ENCODE results near the gene TUBB2B. TPM values are rescaled to one million over a fixed set of nuclear protein-coding genes. Genes with fewer than 3 reads are reported as not detected.

Gene TUBB2B
- total RNA-seq, 6 donors from 2014 or later: 0.67 to 4.1 (median 1.7) TPM; not detected in 1

DNA sequence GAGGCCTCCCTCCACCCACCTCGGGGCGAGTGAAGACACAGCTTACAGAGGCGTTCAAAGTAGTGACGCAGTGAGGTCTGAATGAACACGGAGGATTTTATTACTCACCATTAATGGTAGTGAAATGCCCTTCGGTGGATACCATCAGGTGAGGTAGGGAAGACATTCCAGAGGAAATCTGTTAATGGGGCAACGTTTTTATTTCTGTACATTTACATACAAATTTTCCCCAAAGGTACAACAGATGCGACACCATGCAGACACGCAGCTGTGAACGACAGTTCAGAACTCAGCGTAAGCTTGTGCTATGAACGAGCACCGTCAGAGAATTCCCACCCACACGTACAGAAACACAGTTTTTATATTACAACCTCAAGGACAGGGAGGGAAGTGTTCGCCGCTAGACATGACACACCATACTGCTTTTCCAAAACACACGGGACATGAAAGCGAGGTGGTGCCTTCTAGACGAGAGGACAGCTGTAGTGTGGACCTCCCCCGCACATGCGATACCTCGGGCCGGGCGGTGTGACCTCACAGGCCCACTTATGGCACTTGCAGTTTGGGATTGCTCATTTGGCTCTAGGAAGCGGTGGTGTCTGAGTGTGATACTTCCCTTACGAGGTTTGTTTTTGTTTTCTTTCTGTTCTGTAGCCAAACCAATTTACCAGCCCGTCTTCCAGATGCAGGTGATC, 42.0 kb upstream of the TUBB2B start:
- TF ChIP-seq POLR2A (IDR thresholded peaks at IDR 0.05) (no peak), CTCF (IDR thresholded peaks at IDR 0.05) (no peak), POLR2AphosphoS5 (IDR thresholded peaks at IDR 0.05) (no peak), EP300 (IDR thresholded peaks at IDR 0.05) (no peak)

DNA sequence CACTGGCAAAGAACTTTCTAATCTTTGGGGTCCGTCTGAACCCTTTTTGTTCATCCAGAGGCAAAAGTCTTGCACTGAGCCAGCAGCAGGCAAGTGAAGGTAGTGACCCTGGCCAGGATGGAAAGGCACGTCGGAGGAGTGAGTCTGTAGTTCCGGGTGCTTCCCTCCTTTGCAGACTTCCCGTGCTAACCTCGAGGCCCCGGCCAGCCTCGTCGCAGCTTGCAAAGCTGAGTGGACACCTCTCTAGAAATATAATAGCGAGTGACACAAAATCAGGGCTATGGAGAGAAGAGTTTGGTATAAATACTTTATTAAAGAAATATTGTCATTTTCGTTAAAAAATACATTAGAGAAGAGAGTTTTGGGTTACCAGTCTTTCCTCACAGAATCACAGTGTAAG, 41.2 kb upstream of the TUBB2B start:
- DNase-seq (no peak), ATAC-seq (ENCODE audit: low FRiP score in 2 of 2) (no peak)
- Histone ChIP-seq H3K27ac (no peak overlapping the region), H3K4me1 (peaks cover 0 to 17% (median 7%) of the 10 kb centered on the region in 4 donors), H3K36me3 (peaks cover 0 to 73% (median 37%) of the 10 kb centered on the region in 4 donors), H3K4me3 (no peak overlapping the region), H3K9me3 (no peaks in the 10 kb centered on the region), H3K27me3 (no peaks in the 10 kb centered on the region)
- WGBS, 2 donors: 88 to 91% methylated on average over 11 of the region's 11 CpGs
- TF ChIP-seq CTCF (IDR thresholded peaks at IDR 0.05) (no peak), EP300 (IDR thresholded peaks at IDR 0.05) (no peak), POLR2A (IDR thresholded peaks at IDR 0.05) (no peak), POLR2AphosphoS5 (IDR thresholded peaks at IDR 0.05) (no peak)

More for the DNA sequence above, 42.0 kb upstream of the TUBB2B start:
- peaks cover 0 to 17% (median 3%) of the 10 kb centered on the region in 4 donors for H3K4me1 ChIP-seq
- DNase-seq: no peak
- no peaks in the 10 kb centered on the region for H3K27me3 ChIP-seq
- H3K27ac ChIP-seq: no peak overlapping the region
- no peaks in the 10 kb centered on the region for H3K9me3 ChIP-seq
- H3K36me3 ChIP-seq: peaks cover 0 to 70% (median 33%) of the 10 kb centered on the region in 4 donors
- ATAC-seq (ENCODE audit: low FRiP score in 2 of 2): no peak
- WGBS, 2 donors: 85 to 90% methylated on average over 27 of the region's 27 CpGs
- H3K4me3 ChIP-seq: no peak overlapping the region

GRCh38 chr6:3267162-3267561, 39.7 kb upstream of the TUBB2B start:
- no peaks in the 10 kb centered on the region for H3K27me3 ChIP-seq
- DNase-seq: peak in 1 of 2 donors; percentile 53
- no peak for TF ChIP-seq CTCF (IDR thresholded peaks at IDR 0.05)
- no peak overlapping the region for H3K27ac ChIP-seq
- peak in 1 of 2 donors; percentile 42 for ATAC-seq (ENCODE audit: low FRiP score in 2 of 2)
- peaks cover 0 to 68% (median 32%) of the 10 kb centered on the region in 4 donors for H3K36me3 ChIP-seq
- no peak overlapping the region for H3K4me3 ChIP-seq
- 71 to 72% methylated on average over 4 to 5 of the region's 5 CpGs for WGBS, 2 donors
- H3K4me1 ChIP-seq: peaks cover 0 to 17% (median 8%) of the 10 kb centered on the region in 4 donors
- H3K9me3 ChIP-seq: no peaks in the 10 kb centered on the region

DNA sequence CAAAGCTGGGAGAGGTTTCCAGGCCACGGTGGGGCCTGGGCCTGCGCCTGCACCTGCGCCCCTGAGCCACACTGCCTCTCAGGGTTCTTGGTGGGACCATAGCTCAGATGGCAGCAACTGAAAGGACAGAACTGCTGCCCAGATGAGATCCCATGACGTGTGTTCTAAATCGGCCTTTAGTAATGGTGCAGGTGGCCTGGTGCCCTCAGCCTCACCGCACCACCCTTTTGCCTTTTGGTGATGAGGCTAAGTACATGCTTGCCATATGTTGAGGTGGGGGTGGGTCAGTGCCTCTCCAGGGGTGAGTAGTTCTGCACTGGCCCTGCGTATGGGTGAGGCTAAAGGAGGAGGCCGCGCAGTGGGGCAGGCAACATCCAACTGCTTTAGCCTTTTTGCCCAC, 38.7 kb upstream of the TUBB2B start:
- H3K27me3 ChIP-seq: no peaks in the 10 kb centered on the region
- H3K9me3 ChIP-seq: no peaks in the 10 kb centered on the region
- no peak overlapping the region for H3K4me3 ChIP-seq
- DNase-seq: no peak
- 60 to 78% methylated on average over 5 to 9 of the region's 9 CpGs for WGBS, 2 donors
- H3K4me1 ChIP-seq: peaks cover 3 to 22% (median 15%) of the 10 kb centered on the region in 4 donors
- TF ChIP-seq POLR2AphosphoS5 (IDR thresholded peaks at IDR 0.05) (no peak), POLR2A (IDR thresholded peaks at IDR 0.05) (no peak), EP300 (IDR thresholded peaks at IDR 0.05) (no peak), CTCF (IDR thresholded peaks at IDR 0.05) (no peak)
- ATAC-seq (ENCODE audit: low FRiP score in 2 of 2): no peak
- no peak overlapping the region for H3K27ac ChIP-seq
- peaks cover 0 to 58% (median 23%) of the 10 kb centered on the region in 4 donors for H3K36me3 ChIP-seq

- peaks cover 8 to 26% (median 20%) of the 10 kb centered on the region in 4 donors for H3K4me1 ChIP-seq
- no peak for ATAC-seq (ENCODE audit: low FRiP score in 2 of 2)
- DNase-seq: no peak
- H3K4me3 ChIP-seq: no peak overlapping the region
- H3K36me3 ChIP-seq: peaks cover 0 to 53% (median 23%) of the 10 kb centered on the region in 4 donors
- no peaks in the 10 kb centered on the region for H3K27me3 ChIP-seq
- TF ChIP-seq POLR2A (IDR thresholded peaks at IDR 0.05) (no peak), CTCF (IDR thresholded peaks at IDR 0.05) (no peak), EP300 (IDR thresholded peaks at IDR 0.05) (no peak), POLR2AphosphoS5 (IDR thresholded peaks at IDR 0.05) (no peak)
- H3K9me3 ChIP-seq: no peaks in the 10 kb centered on the region
- H3K27ac ChIP-seq: no peak overlapping the region
- 57 to 75% methylated on average over 9 of the region's 9 CpGs for WGBS, 2 donors
Observed at GRCh38 chr6:3265671-3266070, 38.2 kb upstream of the TUBB2B start.

Measured in upper lobe of left lung (tissue), 6 donors.